SK-N-SH (cell line): ENCODE results near the gene ZSWIM3. TPM values are rescaled to one million over a fixed set of nuclear protein-coding genes. Genes with fewer than 3 reads are reported as not detected.

Source experiments
- CTCF ChIA-PET: fragments of 300-600, 350-600 bp; formaldehyde crosslinking; extraction: SDS; loops from one replicate; lab custom pipeline; 2021; lab: Yijun Ruan, JAX
- POLR2A ChIA-PET: fragments of 350-600 bp; sonication (Branson Sonifier 250); formaldehyde crosslinking; extraction: SDS; loops from one replicate; lab custom pipeline; 2020; ENCODE audit warnings: antibody characterized with exemption, inconsistent platforms; lab: Yijun Ruan, JAX
- DNase-seq: peaks from one replicate; pipeline ENCODE4 v3.0.0; 2012
- H2AFZ ChIP-seq: fragments of 200-600 bp; sonication (generic); 2 replicates; pipeline ENCODE4 v1.8.1; 2016; ENCODE audit warnings: antibody characterized with exemption, mild to moderate bottlenecking, low read depth
- H3F3A ChIP-seq: fragments of 200-600 bp; sonication (generic); replicated peaks from 2 replicates; pipeline ENCODE3; 2016; ENCODE audit warnings: antibody characterized with exemption, mild to moderate bottlenecking; ENCODE audit not compliant: insufficient read depth
- H3K27ac ChIP-seq, 2 experiments: fragments of 200-500 bp in 1 of 2; fragments of 200-600 bp in 1 of 2; sonication (Bioruptor generic) in 1 of 2; sonication (generic), shearing (Covaris generic) in 1 of 2; 2 replicates each; pipeline versions ENCODE4 v1.5.1 to v1.6.1; 2014 to 2016; ENCODE audit warnings: low read depth in 2 of 2, inconsistent platforms in 1 of 2, low read length in 1 of 2, mild to moderate bottlenecking in 1 of 2, mixed read lengths in 1 of 2
- H3K27me3 ChIP-seq: fragments of 200-600 bp; sonication (generic), shearing (Covaris generic); 2 replicates; pipeline ENCODE4 v1.6.1; 2016; ENCODE audit warnings: mixed run types; ENCODE audit not compliant: insufficient read depth
- H3K36me3 ChIP-seq, 2 experiments: fragments of 200-500 bp in 1 of 2; fragments of 200-600 bp in 1 of 2; sonication (Bioruptor generic) in 1 of 2; sonication (generic) in 1 of 2; replicated peaks in 1 of 2; 2 replicates each; pipeline versions ENCODE3 to v1.5.1; 2014 to 2016; ENCODE audit warnings: low read length in 1 of 2, mild to moderate bottlenecking in 1 of 2; ENCODE audit not compliant: insufficient read depth in 2 of 2, control insufficient read depth in 1 of 2
- H3K4me1 ChIP-seq, 2 experiments: fragments of 200-500 bp in 1 of 2; fragments of 200-600 bp in 1 of 2; sonication (Bioruptor generic) in 1 of 2; sonication (generic), shearing (Covaris generic) in 1 of 2; 2 replicates each; pipeline versions ENCODE4 v1.5.1 to v1.6.1; 2014 to 2016; ENCODE audit warnings: low read depth in 1 of 2, low read length in 1 of 2, mixed run types in 1 of 2; ENCODE audit not compliant: insufficient read depth in 2 of 2, control insufficient read depth in 1 of 2
- H3K4me2 ChIP-seq: fragments of 200-600 bp; sonication (generic), shearing (Covaris generic); 2 replicates; pipeline ENCODE4 v1.6.1; 2017; ENCODE audit warnings: mixed run types
- H3K4me3 ChIP-seq, 2 experiments: fragments of 200-500 bp in 1 of 2; fragments of 200-600 bp in 1 of 2; sonication (Bioruptor generic) in 1 of 2; sonication (generic), shearing (Covaris generic) in 1 of 2; 2 replicates each; pipeline versions ENCODE4 v1.5.1 to v1.8.1; 2014 to 2016; ENCODE audit warnings: low read depth in 2 of 2, inconsistent platforms in 1 of 2, low read length in 1 of 2, mild to moderate bottlenecking in 1 of 2, mixed read lengths in 1 of 2, moderate library complexity in 1 of 2
- H3K79me2 ChIP-seq: fragments of 200-600 bp; sonication (generic); 2 replicates; pipeline ENCODE4 v1.8.1; 2017; ENCODE audit warnings: mild to moderate bottlenecking; ENCODE audit not compliant: insufficient read depth
- H3K9ac ChIP-seq: fragments of 200-600 bp; sonication (generic); 2 replicates; pipeline ENCODE4 v1.6.1; 2017; ENCODE audit warnings: mixed run types
- H3K9me2 ChIP-seq: fragments of 200-600 bp; sonication (generic); 2 replicates; pipeline ENCODE4 v1.6.1; 2017; ENCODE audit warnings: mixed run types
- H3K9me3 ChIP-seq: fragments of 200-600 bp; sonication (generic); 2 replicates; pipeline ENCODE4 v1.6.1; 2017; ENCODE audit warnings: mixed run types, mild to moderate bottlenecking, moderate library complexity
- H4K20me1 ChIP-seq: fragments of 200-600 bp; sonication (generic); 2 replicates; pipeline ENCODE4 v1.6.1; 2017; ENCODE audit warnings: mild to moderate bottlenecking, mixed run types; ENCODE audit not compliant: insufficient read depth
- CHD2 ChIP-seq: fragments of 150-350 bp; IDR thresholded peaks from 2 replicates; pipeline ENCODE4 v1.6.1; 2018; ENCODE audit warnings: low read length; ENCODE audit not compliant: partially characterized antibody
- EP300 ChIP-seq, 2 experiments: IDR thresholded peaks; 2 replicates each; pipeline versions ENCODE4 v1.4.0 to v1.6.1; 2012; ENCODE audit warnings: borderline replicate concordance in 1 of 2, low read depth in 1 of 2, low read length in 1 of 2
- GABPA ChIP-seq: IDR thresholded peaks from 2 replicates; pipeline ENCODE4 v1.4.0; 2012; ENCODE audit warnings: low read depth, mild to moderate bottlenecking
- GATA2 ChIP-seq: sonication (generic); formaldehyde crosslinking; IDR thresholded peaks from 2 replicates; pipeline ENCODE4 v1.5.0; 2020; ENCODE audit warnings: mild to moderate bottlenecking, missing genetic modification reagents
- IRF3 ChIP-seq: fragments of 150-350 bp; IDR thresholded peaks from 2 replicates; pipeline ENCODE4 v1.6.1; 2016; ENCODE audit warnings: mild to moderate bottlenecking, low read depth, low read length
- NFIC ChIP-seq: IDR thresholded peaks from 2 replicates; pipeline ENCODE4 v1.4.0; 2012; ENCODE audit warnings: borderline replicate concordance
- PBX3 ChIP-seq: IDR thresholded peaks from 2 replicates; pipeline ENCODE4; 2012
- RCOR1 ChIP-seq: fragments of 150-350 bp; IDR thresholded peaks from 2 replicates; pipeline ENCODE4 v1.6.1; 2017; ENCODE audit warnings: antibody characterized with exemption, low read length
- RFX5 ChIP-seq: IDR thresholded peaks from 2 replicates; pipeline ENCODE4 v1.6.1; 2012; ENCODE audit warnings: mild to moderate bottlenecking, improper control_type of control experiment, low read length
- RXRA ChIP-seq: IDR thresholded peaks from 2 replicates; pipeline ENCODE4 v1.4.0; 2012; ENCODE audit warnings: low read depth, mild to moderate bottlenecking, borderline replicate concordance
- TCF12 ChIP-seq: IDR thresholded peaks from 2 replicates; pipeline ENCODE4 v1.4.0; 2012
- USF1 ChIP-seq: IDR thresholded peaks from 2 replicates; pipeline ENCODE4 v1.4.0; 2012; ENCODE audit warnings: low read depth, borderline replicate concordance
- WGBS: methylation state at CpG from one replicate; pipeline ENCODE4 v1.1.6; 2017; ENCODE audit warnings: low lambda C conversion rate; 5-methylcytosine and 5-hydroxymethylcytosine counted together
- polyA plus RNA-seq, 3 experiments: library from polyadenylated mRNA; depleted of rRNA; stranded (reverse); fragments of >200 nt; gene quantifications; 2 replicates each; pipeline ENCODE4 v1.2.3, GENCODE V29; 2012

ZSWIM3 gene
- polyA plus RNA-seq, 1 of the 3 experiments (the other 2 are of a cell fraction), result 2.3 TPM

GRCh38 chr20:45919542-45920399, 62.4 kb downstream of the ZSWIM3 start:
- 33% methylated on average over 11 of the region's 11 CpGs for WGBS
- Histone ChIP-seq H4K20me1 (no peaks in the 10 kb centered on the region), H3K27ac (peak overlapping the region; percentile 40 to 71; a peak in 3 of 4 replicates)

More at GRCh38 chr20:45919542-45920399, 62.4 kb downstream of the ZSWIM3 start:
- Histone ChIP-seq H2AFZ (no peak overlapping the region), H3F3A (peaks cover 5% of the 10 kb centered on the region), H3K9me2 (no peaks in the 10 kb centered on the region), H3K27me3 (no peaks in the 10 kb centered on the region), H3K36me3 (no peaks in the 10 kb centered on the region), H3K79me2 (no peaks in the 10 kb centered on the region), H3K9me3 (no peaks in the 10 kb centered on the region), H3K9ac (no peak overlapping the region), H3K4me2 (peak overlapping the region; percentile 58), H3K4me3 (no peak overlapping the region), H3K4me1 (peaks cover 0 to 12% of the 10 kb centered on the region in 2 experiments; a peak in 1 of 4 replicates)
- TF ChIP-seq RCOR1 (no peak), NFIC (0 out of 2 replicates have a peak, but pooled peaks have one; percentile 16), RXRA (no peak), GATA2 (CRISPR knock-in tag) (peak; percentile 70), PBX3 (no peak), EP300 (IDR thresholded peaks at IDR 0.05; ENCODE audit: borderline replicate concordance in 1 of 2, low read depth in 1 of 2, low read length in 1 of 2) (peak in 1 of 2 experiments; percentile 27; a peak in 1 of 4 replicates), RFX5 (peak; percentile 83), GABPA (no peak), TCF12 (0 out of 2 replicates have a peak, but pooled peaks have one; percentile 2), IRF3 (no peak), USF1 (no peak), CHD2 (no peak)
- ChIA-PET POLR2A (interaction anchor here (0.9 to 3.3 kb wide), 7 partner anchors 8 to 29 kb away, joined by 3 to 34 read pairs (median 3); partner anchors contain the start of genes CTSA, NEURL2, PCIF1 and PLTP), CTCF (interaction anchor here (0.6 to 2.6 kb wide), 7 partner anchors 8 to 50 kb away, joined by 3 to 10 read pairs (median 5); partner anchors contain the start of genes CTSA and NEURL2)
- peak; percentile 65 for DNase-seq
